IMR-90 (cell line): ENCODE results near the gene CAP2.

Source experiments
- BHLHE40 ChIP-seq: fragments of 150-350 bp; IDR thresholded peaks from 2 replicates; pipeline ENCODE4 v1.6.1; 2016; ENCODE audit warnings: mild to moderate bottlenecking, low read depth, low read length
- CEBPB ChIP-seq: IDR thresholded peaks from 2 replicates; pipeline ENCODE4 v1.6.1; 2012; ENCODE audit warnings: low read depth, low read length, improper control_type of control experiment
- CHD1 ChIP-seq: IDR thresholded peaks from 2 replicates; pipeline ENCODE4 v1.6.1; 2012; ENCODE audit warnings: low read depth, low read length, improper control_type of control experiment
- CTCF ChIP-seq: conservative IDR thresholded peaks from 2 replicates; pipeline ENCODE4 v1.5.1; 2012; ENCODE audit warnings: mild to moderate bottlenecking, low read depth, low read length, improper control_type of control experiment
- FOS ChIP-seq: fragments of 150-350 bp; IDR thresholded peaks from 2 replicates; pipeline ENCODE4 v1.6.1; 2016; ENCODE audit warnings: low read depth, low read length
- MAFK ChIP-seq: IDR thresholded peaks from 2 replicates; pipeline ENCODE4 v1.6.1; 2012; ENCODE audit warnings: low read depth, low read length, improper control_type of control experiment
- MAZ ChIP-seq: IDR thresholded peaks from 2 replicates; pipeline ENCODE4 v1.6.1; 2012; ENCODE audit warnings: low read depth, mild to moderate bottlenecking, low read length, improper control_type of control experiment, moderate library complexity, borderline replicate concordance
- POLR2A ChIP-seq: IDR thresholded peaks from 2 replicates; pipeline ENCODE4 v1.6.1; 2012; ENCODE audit warnings: mild to moderate bottlenecking, low read depth, low read length
- RAD21 ChIP-seq: IDR thresholded peaks from 2 replicates; pipeline ENCODE4 v1.6.1; 2012; ENCODE audit warnings: low read length, improper control_type of control experiment
- RFX5 ChIP-seq: IDR thresholded peaks from 2 replicates; pipeline ENCODE4 v1.8.0; 2012; ENCODE audit warnings: low read depth, mild to moderate bottlenecking, low read length, moderate library complexity
- SMC3 ChIP-seq: fragments of 150-350 bp; IDR thresholded peaks from 2 replicates; pipeline ENCODE4 v1.6.1; 2016; ENCODE audit warnings: low read depth, mild to moderate bottlenecking, antibody characterized with exemption, low read length, moderate library complexity
- TF ChIP-seq, protein P1 (sequence below): fragments of 150-350 bp; IDR thresholded peaks from 2 replicates; pipeline ENCODE4 v1.6.1; 2016; ENCODE audit warnings: low read depth, mild to moderate bottlenecking, low read length, moderate library complexity, borderline replicate concordance
- TF ChIP-seq, protein P2 (sequence below): fragments of 150-350 bp; IDR thresholded peaks from 2 replicates; pipeline ENCODE4 v1.6.1; 2017; ENCODE audit warnings: mild to moderate bottlenecking, antibody characterized with exemption, low read length, low read depth

DNA sequence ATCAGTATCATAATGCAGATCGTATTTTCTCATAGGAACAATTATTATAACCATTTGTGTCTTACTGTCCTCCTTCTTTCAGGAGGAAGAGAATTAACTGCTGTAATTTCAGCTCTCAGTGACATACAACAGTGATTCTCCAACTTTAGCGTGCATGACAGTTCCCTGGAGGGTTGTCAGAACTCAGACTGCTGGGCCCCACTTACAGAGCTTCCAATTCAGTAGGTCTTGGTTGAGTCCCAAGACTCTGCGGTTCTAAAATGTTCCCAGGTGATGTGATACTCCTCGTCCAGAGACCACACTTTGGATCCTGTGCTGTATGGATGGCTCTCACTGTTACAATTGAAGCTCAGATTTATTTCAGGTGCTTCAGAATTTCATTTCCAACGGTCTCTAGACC is 72.8 kb downstream of the CAP2 start:
- TF ChIP-seq RFX5, result no peak
- no peak for TF ChIP-seq POLR2A
- TF ChIP-seq RAD21, result no peak
- no peak for TF ChIP-seq CTCF
- TF ChIP-seq FOS, result no peak
- TF ChIP-seq, protein P1, sequence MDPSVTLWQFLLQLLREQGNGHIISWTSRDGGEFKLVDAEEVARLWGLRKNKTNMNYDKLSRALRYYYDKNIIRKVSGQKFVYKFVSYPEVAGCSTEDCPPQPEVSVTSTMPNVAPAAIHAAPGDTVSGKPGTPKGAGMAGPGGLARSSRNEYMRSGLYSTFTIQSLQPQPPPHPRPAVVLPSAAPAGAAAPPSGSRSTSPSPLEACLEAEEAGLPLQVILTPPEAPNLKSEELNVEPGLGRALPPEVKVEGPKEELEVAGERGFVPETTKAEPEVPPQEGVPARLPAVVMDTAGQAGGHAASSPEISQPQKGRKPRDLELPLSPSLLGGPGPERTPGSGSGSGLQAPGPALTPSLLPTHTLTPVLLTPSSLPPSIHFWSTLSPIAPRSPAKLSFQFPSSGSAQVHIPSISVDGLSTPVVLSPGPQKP, result no peak
- no peak for TF ChIP-seq CHD1
- no peak for TF ChIP-seq CEBPB
- TF ChIP-seq MAZ, result no peak
- TF ChIP-seq SMC3, result no peak
- no peak for TF ChIP-seq BHLHE40
- TF ChIP-seq MAFK, result no peak
- TF ChIP-seq, protein P2, sequence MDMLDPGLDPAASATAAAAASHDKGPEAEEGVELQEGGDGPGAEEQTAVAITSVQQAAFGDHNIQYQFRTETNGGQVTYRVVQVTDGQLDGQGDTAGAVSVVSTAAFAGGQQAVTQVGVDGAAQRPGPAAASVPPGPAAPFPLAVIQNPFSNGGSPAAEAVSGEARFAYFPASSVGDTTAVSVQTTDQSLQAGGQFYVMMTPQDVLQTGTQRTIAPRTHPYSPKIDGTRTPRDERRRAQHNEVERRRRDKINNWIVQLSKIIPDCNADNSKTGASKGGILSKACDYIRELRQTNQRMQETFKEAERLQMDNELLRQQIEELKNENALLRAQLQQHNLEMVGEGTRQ, result no peak
